WTC11 (cell line): Measurements from ENCODE around the gene RGL2. TPM values are rescaled to one million over a fixed set of nuclear protein-coding genes. Genes with fewer than 3 reads are reported as not detected.

Source experiments
- ARID4B ChIP-seq: sonication (generic); formaldehyde crosslinking; IDR thresholded peaks from 2 replicates; pipeline ENCODE4 v1.8.0; 2023; ENCODE audit warnings: missing genetic modification reagents, mild to moderate bottlenecking, borderline replicate concordance
- ATF3 ChIP-seq: sonication (generic); formaldehyde crosslinking; conservative IDR thresholded peaks from 2 replicates; pipeline ENCODE4 v1.8.1; 2022; ENCODE audit warnings: mild to moderate bottlenecking, missing genetic modification reagents
- CBFB ChIP-seq: sonication (generic); formaldehyde crosslinking; IDR thresholded peaks from 2 replicates; pipeline ENCODE4 v1.8.1; 2022; ENCODE audit warnings: mild to moderate bottlenecking, low read depth, missing genetic modification reagents
- CREB1 ChIP-seq: sonication (generic); formaldehyde crosslinking; IDR thresholded peaks from 2 replicates; pipeline ENCODE4 v1.8.0; 2023; ENCODE audit warnings: mild to moderate bottlenecking, missing genetic modification reagents
- CREM ChIP-seq: sonication (generic); formaldehyde crosslinking; IDR thresholded peaks from 2 replicates; pipeline ENCODE4 v1.8.1; 2022; ENCODE audit warnings: mild to moderate bottlenecking, missing genetic modification reagents, moderate library complexity
- ESRRA ChIP-seq: sonication (generic); formaldehyde crosslinking; IDR thresholded peaks from 2 replicates; pipeline ENCODE4 v1.8.1; 2022; ENCODE audit warnings: mild to moderate bottlenecking, missing genetic modification reagents, borderline replicate concordance
- GABPB1 ChIP-seq: sonication (generic); formaldehyde crosslinking; IDR thresholded peaks from 2 replicates; pipeline ENCODE4 v1.8.1; 2023; ENCODE audit warnings: mild to moderate bottlenecking, missing genetic modification reagents
- GRHL2 ChIP-seq: fragments of 250-450 bp; sonication (Bioruptor Pico); IDR thresholded peaks from 2 replicates; pipeline ENCODE4 v1.8.0; 2022; ENCODE audit warnings: mild to moderate bottlenecking, moderate library complexity; ENCODE audit not compliant: insufficient replicate concordance, severe bottlenecking
- IRF1 ChIP-seq: sonication (generic); formaldehyde crosslinking; IDR thresholded peaks from 2 replicates; pipeline ENCODE4 v1.8.0; 2023; ENCODE audit warnings: missing genetic modification reagents
- IRF2 ChIP-seq: sonication (generic); formaldehyde crosslinking; IDR thresholded peaks from 2 replicates; pipeline ENCODE4 v1.8.0; 2022; ENCODE audit warnings: low read depth, missing genetic modification reagents, borderline replicate concordance
- MYBL2 ChIP-seq: sonication (generic); formaldehyde crosslinking; IDR thresholded peaks from 2 replicates; pipeline ENCODE4 v1.8.1; 2023; ENCODE audit warnings: mild to moderate bottlenecking, moderate library complexity, missing genetic modification reagents
- NFYB ChIP-seq: sonication (generic); formaldehyde crosslinking; conservative IDR thresholded peaks from 2 replicates; pipeline ENCODE4 v1.8.0; 2022; ENCODE audit warnings: low read depth, missing genetic modification reagents
- PRRX2 ChIP-seq: fragments of 250-450 bp; sonication (Bioruptor Pico); IDR thresholded peaks from 2 replicates; pipeline ENCODE4 v1.8.0; 2021; ENCODE audit warnings: mild to moderate bottlenecking
- SOX15 ChIP-seq: fragments of 250-450 bp; sonication (Bioruptor Pico); IDR thresholded peaks from 2 replicates; pipeline ENCODE4 v1.9.0; 2021; ENCODE audit warnings: mild to moderate bottlenecking
- TEAD4 ChIP-seq: sonication (generic); formaldehyde crosslinking; IDR thresholded peaks from 2 replicates; pipeline ENCODE4 v1.8.0; 2022; ENCODE audit warnings: mild to moderate bottlenecking, missing genetic modification reagents
- TP53 ChIP-seq: sonication (generic); formaldehyde crosslinking; IDR thresholded peaks from 2 replicates; pipeline ENCODE4 v1.8.1; 2023; ENCODE audit warnings: mild to moderate bottlenecking, missing genetic modification reagents
- ZBTB21 ChIP-seq: sonication (generic); formaldehyde crosslinking; IDR thresholded peaks from 2 replicates; pipeline ENCODE4 v1.8.1; 2023; ENCODE audit warnings: mild to moderate bottlenecking, missing genetic modification reagents, borderline replicate concordance
- ZNF138 ChIP-seq: sonication (generic); formaldehyde crosslinking; conservative IDR thresholded peaks from 2 replicates; pipeline ENCODE4 v1.8.1; 2022; ENCODE audit warnings: mild to moderate bottlenecking, moderate library complexity, missing genetic modification reagents
- ZNF423 ChIP-seq: fragments of 250-450 bp; sonication (Bioruptor Pico); IDR thresholded peaks from 2 replicates; pipeline ENCODE4 v2.1.2; 2022; ENCODE audit warnings: mild to moderate bottlenecking, moderate library complexity
- ZNF671 ChIP-seq: fragments of 250-450 bp; sonication (Bioruptor Pico); IDR thresholded peaks from 2 replicates; pipeline ENCODE4 v1.8.0; 2021; ENCODE audit warnings: mild to moderate bottlenecking
- total RNA-seq: library from RNA; stranded (reverse); gene quantifications from 3 replicates; pipeline ENCODE4 v1.2.3, GENCODE V29; 2021
- TF ChIP-seq, protein P1 (sequence below): sonication (generic); formaldehyde crosslinking; IDR thresholded peaks from 2 replicates; pipeline ENCODE4 v1.8.1; 2022; ENCODE audit warnings: missing genetic modification reagents, borderline replicate concordance
- TF ChIP-seq, protein P2 (sequence below): fragments of 250-450 bp; sonication (Bioruptor Pico); IDR thresholded peaks from 2 replicates; pipeline ENCODE4 v1.9.0; 2021; ENCODE audit warnings: mild to moderate bottlenecking
- TF ChIP-seq, protein P3 (sequence below): sonication (generic); formaldehyde crosslinking; IDR thresholded peaks from 2 replicates; pipeline ENCODE4 v1.8.1; 2023; ENCODE audit warnings: mild to moderate bottlenecking, missing genetic modification reagents, moderate library complexity
- TF ChIP-seq, protein P4 (sequence below): fragments of 250-450 bp; sonication (Bioruptor Pico); IDR thresholded peaks from 2 replicates; pipeline ENCODE4 v1.8.0; 2021; ENCODE audit warnings: mild to moderate bottlenecking
- TF ChIP-seq, protein P5 (sequence below): sonication (generic); formaldehyde crosslinking; IDR thresholded peaks from 2 replicates; pipeline ENCODE4 v1.8.0; 2022; ENCODE audit warnings: mild to moderate bottlenecking, missing genetic modification reagents

Gene RGL2
- total RNA-seq, 1 experiment from 2014 or later: 77.1 TPM

- peak; percentile 60; the same call in 1 of the 2 replicates for TF ChIP-seq IRF1 (CRISPR knock-in tag)
- TF ChIP-seq, protein P1, sequence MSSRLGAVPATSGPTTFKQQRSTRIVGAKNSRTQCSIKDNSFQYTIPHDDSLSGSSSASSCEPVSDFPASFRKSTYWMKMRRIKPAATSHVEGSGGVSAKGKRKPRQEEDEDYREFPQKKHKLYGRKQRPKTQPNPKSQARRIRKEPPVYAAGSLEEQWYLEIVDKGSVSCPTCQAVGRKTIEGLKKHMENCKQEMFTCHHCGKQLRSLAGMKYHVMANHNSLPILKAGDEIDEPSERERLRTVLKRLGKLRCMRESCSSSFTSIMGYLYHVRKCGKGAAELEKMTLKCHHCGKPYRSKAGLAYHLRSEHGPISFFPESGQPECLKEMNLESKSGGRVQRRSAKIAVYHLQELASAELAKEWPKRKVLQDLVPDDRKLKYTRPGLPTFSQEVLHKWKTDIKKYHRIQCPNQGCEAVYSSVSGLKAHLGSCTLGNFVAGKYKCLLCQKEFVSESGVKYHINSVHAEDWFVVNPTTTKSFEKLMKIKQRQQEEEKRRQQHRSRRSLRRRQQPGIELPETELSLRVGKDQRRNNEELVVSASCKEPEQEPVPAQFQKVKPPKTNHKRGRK (CRISPR knock-in tag): no peak
- TF ChIP-seq CREM (CRISPR knock-in tag): peak; percentile 36; the same call in 1 of the 2 replicates
- TF ChIP-seq TEAD4 (CRISPR knock-in tag): no peak
- TF ChIP-seq SOX15 (CRISPR knock-in tag): no peak
- TF ChIP-seq MYBL2 (CRISPR knock-in tag): peak; percentile 80
- no peak for TF ChIP-seq ATF3 (CRISPR knock-in tag)
- TF ChIP-seq ARID4B (CRISPR knock-in tag): 0 out of 2 replicates have a peak, but pooled peaks have one; percentile 53
- TF ChIP-seq GRHL2 (CRISPR knock-in tag): no peak
- TF ChIP-seq ZNF423: no peak
- TF ChIP-seq ZNF138 (CRISPR knock-in tag): no peak
- no peak for TF ChIP-seq GABPB1 (CRISPR knock-in tag)
- peak; percentile 95 for TF ChIP-seq ESRRA (CRISPR knock-in tag)
- 0 out of 2 replicates have a peak, but pooled peaks have one; percentile 29 for TF ChIP-seq NFYB (CRISPR knock-in tag)
- no peak for TF ChIP-seq IRF2 (CRISPR knock-in tag)
- peak; percentile 77 for TF ChIP-seq CREB1 (CRISPR knock-in tag)
- TF ChIP-seq, protein P2, sequence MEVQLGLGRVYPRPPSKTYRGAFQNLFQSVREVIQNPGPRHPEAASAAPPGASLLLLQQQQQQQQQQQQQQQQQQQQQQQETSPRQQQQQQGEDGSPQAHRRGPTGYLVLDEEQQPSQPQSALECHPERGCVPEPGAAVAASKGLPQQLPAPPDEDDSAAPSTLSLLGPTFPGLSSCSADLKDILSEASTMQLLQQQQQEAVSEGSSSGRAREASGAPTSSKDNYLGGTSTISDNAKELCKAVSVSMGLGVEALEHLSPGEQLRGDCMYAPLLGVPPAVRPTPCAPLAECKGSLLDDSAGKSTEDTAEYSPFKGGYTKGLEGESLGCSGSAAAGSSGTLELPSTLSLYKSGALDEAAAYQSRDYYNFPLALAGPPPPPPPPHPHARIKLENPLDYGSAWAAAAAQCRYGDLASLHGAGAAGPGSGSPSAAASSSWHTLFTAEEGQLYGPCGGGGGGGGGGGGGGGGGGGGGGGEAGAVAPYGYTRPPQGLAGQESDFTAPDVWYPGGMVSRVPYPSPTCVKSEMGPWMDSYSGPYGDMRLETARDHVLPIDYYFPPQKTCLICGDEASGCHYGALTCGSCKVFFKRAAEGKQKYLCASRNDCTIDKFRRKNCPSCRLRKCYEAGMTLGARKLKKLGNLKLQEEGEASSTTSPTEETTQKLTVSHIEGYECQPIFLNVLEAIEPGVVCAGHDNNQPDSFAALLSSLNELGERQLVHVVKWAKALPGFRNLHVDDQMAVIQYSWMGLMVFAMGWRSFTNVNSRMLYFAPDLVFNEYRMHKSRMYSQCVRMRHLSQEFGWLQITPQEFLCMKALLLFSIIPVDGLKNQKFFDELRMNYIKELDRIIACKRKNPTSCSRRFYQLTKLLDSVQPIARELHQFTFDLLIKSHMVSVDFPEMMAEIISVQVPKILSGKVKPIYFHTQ (CRISPR knock-in tag): peak; percentile 96
- TF ChIP-seq, protein P3, sequence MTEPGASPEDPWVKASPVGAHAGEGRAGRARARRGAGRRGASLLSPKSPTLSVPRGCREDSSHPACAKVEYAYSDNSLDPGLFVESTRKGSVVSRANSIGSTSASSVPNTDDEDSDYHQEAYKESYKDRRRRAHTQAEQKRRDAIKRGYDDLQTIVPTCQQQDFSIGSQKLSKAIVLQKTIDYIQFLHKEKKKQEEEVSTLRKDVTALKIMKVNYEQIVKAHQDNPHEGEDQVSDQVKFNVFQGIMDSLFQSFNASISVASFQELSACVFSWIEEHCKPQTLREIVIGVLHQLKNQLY (CRISPR knock-in tag): peak; percentile 73; the same call in 1 of the 2 replicates
- TF ChIP-seq, protein P4, sequence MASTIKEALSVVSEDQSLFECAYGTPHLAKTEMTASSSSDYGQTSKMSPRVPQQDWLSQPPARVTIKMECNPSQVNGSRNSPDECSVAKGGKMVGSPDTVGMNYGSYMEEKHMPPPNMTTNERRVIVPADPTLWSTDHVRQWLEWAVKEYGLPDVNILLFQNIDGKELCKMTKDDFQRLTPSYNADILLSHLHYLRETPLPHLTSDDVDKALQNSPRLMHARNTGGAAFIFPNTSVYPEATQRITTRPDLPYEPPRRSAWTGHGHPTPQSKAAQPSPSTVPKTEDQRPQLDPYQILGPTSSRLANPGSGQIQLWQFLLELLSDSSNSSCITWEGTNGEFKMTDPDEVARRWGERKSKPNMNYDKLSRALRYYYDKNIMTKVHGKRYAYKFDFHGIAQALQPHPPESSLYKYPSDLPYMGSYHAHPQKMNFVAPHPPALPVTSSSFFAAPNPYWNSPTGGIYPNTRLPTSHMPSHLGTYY (CRISPR knock-in tag): peak; percentile 98
- peak; percentile 38; the same call in 1 of the 2 replicates for TF ChIP-seq ZBTB21
- TF ChIP-seq, protein P5, sequence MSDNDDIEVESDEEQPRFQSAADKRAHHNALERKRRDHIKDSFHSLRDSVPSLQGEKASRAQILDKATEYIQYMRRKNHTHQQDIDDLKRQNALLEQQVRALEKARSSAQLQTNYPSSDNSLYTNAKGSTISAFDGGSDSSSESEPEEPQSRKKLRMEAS (CRISPR knock-in tag): peak; percentile 72; the same call in 1 of the 2 replicates
- no peak for TF ChIP-seq CBFB (CRISPR knock-in tag)
- peak; percentile 99 for TF ChIP-seq PRRX2 (CRISPR knock-in tag)
- peak; percentile 98 for TF ChIP-seq ZNF671
- TF ChIP-seq TP53 (CRISPR knock-in tag): 0 out of 2 replicates have a peak, but pooled peaks have one; percentile 31
Observed at GRCh38 chr6:33276864-33277662, 21.7 kb downstream of the RGL2 start, which contains the start of gene B3GALT4 (continued).
